Measurements from ENCODE around the gene LAMC3.

Gene LAMC3

DNA sequence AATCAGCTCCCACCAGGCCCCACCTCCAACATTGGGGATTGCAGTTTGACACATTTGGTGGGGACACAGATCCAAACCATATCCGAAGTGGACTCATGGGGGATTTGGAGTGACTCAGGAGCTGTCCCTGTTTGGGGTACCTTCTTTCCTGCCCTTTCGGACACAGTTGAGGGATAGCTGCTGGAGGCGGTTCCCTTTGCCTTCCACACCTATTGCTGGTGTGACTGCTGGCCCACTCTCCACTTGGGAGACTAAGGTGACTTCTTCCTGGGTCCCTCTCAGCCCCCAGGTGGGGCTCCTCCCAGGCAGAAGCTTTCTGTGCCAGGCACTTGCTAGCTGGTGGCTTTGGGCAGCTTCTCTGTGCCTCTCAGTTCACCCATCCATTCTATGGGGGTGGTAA lies 26.6 kb downstream of the LAMC3 start:
- H3K27ac ChIP-seq (ENCODE audit: low read depth, low read length), result no peak overlapping the region
- no peak overlapping the region for H3K9ac ChIP-seq (ENCODE audit: low read depth in 1 of 2, low read length in 2 of 2)
- no peak overlapping the region for H3K4me3 ChIP-seq (ENCODE audit: low read depth in 1 of 2, low read length in 2 of 2)
- H3K4me1 ChIP-seq (ENCODE audit: control insufficient read depth in 1 of 2, insufficient read depth in 2 of 2, low read length in 2 of 2), result peaks cover 0 to 3% of the 10 kb centered on the region in 2 donors
- H3K9me3 ChIP-seq (ENCODE audit: control insufficient read depth in 1 of 2, low read length in 2 of 2), result no peaks in the 10 kb centered on the region
- peaks cover 0 to 6% of the 10 kb centered on the region in 2 donors for H3K27me3 ChIP-seq (ENCODE audit: control insufficient read depth in 1 of 2, insufficient read depth in 2 of 2, low read length in 2 of 2)
- no peaks in the 10 kb centered on the region for H3K36me3 ChIP-seq (ENCODE audit: control insufficient read depth in 1 of 2, insufficient read depth in 2 of 2, low read length in 2 of 2)

DNA sequence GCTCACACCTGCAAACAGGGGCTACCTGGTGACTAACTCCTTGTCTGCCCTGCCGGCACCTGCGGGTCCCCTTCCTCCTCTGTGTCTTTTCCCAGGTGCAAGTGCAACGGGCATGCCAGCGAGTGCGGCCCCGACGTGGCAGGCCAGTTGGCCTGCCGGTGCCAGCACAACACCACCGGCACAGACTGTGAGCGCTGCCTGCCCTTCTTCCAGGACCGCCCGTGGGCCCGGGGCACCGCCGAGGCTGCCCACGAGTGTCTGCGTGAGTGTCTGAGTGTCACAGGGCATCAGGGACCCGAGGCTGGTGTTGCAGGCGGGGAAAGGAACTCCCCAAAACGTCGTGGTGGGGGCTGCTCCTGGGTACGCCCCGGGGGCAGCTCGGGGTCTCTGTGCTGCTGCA lies 27.1 kb downstream of the LAMC3 start:
- Histone ChIP-seq H3K27me3 (ENCODE audit: control insufficient read depth in 1 of 2, insufficient read depth in 2 of 2, low read length in 2 of 2) (peaks cover 0 to 6% of the 10 kb centered on the region in 2 donors), H3K36me3 (ENCODE audit: control insufficient read depth in 1 of 2, insufficient read depth in 2 of 2, low read length in 2 of 2) (no peaks in the 10 kb centered on the region), H3K9me3 (ENCODE audit: control insufficient read depth in 1 of 2, low read length in 2 of 2) (no peaks in the 10 kb centered on the region), H3K4me3 (ENCODE audit: low read depth in 1 of 2, low read length in 2 of 2) (no peak overlapping the region), H3K9ac (ENCODE audit: low read depth in 1 of 2, low read length in 2 of 2) (no peak overlapping the region), H3K27ac (ENCODE audit: low read depth, low read length) (no peak overlapping the region), H3K4me1 (ENCODE audit: control insufficient read depth in 1 of 2, insufficient read depth in 2 of 2, low read length in 2 of 2) (peaks cover 0 to 3% of the 10 kb centered on the region in 2 donors)

DNA sequence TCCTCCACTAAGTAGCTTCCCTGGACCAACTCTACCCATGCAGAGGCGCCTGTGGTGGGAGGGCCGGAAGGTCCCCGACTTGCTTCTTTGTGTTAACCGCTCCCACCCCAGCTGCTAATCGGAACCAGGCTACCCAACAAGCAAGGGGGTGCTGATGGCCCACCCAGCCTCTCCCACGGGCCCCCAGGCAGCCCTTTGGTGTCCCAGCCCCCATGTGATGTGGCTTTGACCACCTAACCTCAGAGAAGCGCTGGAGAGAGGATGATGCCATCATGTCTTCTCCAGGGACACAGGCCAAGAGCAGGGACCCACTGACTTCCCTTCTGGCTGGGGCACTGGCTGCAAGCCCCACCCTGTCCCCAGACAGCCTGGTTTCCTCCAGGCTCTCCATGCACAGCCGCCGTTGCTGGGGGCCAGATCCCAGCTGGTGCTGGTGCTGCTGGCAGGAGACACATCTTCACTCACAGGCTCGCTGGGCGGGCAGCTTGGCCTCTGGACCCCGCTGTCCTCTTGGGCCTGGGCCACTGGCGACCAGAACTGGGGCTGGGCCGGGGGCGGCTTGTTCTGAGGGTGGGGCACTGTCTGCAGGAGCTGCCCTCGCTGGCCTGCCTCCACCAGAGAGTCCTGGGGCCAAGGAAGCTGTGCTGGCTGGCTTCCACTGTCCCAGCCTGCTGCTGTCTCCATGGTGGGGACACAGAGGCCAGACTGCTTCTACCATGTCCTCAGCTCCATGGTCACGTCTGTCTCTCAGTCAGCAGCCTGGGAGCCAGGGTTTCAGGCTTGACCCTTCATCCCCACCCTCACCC lies 27.8 kb downstream of the LAMC3 start:
- Histone ChIP-seq H3K27ac (ENCODE audit: low read depth, low read length) (no peak overlapping the region), H3K4me1 (ENCODE audit: control insufficient read depth in 1 of 2, insufficient read depth in 2 of 2, low read length in 2 of 2) (peaks cover 0 to 3% of the 10 kb centered on the region in 2 donors), H3K9ac (ENCODE audit: low read depth in 1 of 2, low read length in 2 of 2) (no peak overlapping the region), H3K9me3 (ENCODE audit: control insufficient read depth in 1 of 2, low read length in 2 of 2) (no peaks in the 10 kb centered on the region), H3K36me3 (ENCODE audit: control insufficient read depth in 1 of 2, insufficient read depth in 2 of 2, low read length in 2 of 2) (no peaks in the 10 kb centered on the region), H3K4me3 (ENCODE audit: low read depth in 1 of 2, low read length in 2 of 2) (no peak overlapping the region), H3K27me3 (ENCODE audit: control insufficient read depth in 1 of 2, insufficient read depth in 2 of 2, low read length in 2 of 2) (peaks cover 0 to 4% of the 10 kb centered on the region in 2 donors)

DNA sequence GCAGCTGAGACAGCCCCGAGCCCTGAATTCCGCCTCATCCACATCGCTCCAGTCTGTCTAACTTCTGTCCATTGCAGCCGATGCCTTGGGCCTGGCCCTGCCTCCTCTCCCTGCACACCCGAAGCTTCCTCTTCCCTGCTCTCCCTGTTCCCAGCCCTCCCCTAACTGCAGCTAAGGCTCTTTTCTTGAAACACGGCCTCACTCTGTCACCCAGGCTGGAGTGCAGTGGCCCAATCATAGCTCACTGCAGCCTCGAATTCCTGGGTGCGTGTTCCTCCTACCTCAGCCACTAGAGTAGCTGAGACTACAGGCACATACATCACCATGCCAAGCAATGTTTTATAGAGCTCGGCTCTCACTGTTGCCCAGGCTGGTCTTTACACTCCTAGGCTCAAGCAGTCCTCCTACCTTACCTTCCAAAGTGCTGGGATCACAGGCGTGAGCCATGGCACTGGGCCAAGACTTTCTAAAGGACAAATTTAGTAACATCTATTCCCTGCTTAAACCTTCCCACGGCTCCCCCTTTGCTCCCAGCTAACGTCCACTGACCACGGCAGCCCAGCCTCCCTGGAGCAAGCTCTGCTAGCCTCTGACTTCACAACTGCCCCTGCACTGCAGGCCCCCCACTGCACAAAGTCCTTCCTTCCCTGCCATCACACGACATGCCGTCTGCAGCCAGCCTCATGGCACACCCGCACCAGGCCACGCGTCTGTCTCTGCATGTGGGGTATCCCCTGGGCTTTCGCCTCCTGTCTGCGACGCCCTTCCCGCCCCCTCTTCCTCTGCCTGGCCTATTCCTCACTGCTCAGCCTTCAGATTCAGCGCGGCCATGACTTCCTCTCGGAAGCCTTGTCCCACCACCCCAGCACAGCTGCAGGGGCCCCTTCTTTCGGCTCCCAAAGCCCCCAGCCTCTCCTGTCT lies 28.6 kb downstream of the LAMC3 start:
- no peak overlapping the region for H3K9ac ChIP-seq (ENCODE audit: low read depth in 1 of 2, low read length in 2 of 2)
- H3K27ac ChIP-seq (ENCODE audit: low read depth, low read length), result no peak overlapping the region

DNA sequence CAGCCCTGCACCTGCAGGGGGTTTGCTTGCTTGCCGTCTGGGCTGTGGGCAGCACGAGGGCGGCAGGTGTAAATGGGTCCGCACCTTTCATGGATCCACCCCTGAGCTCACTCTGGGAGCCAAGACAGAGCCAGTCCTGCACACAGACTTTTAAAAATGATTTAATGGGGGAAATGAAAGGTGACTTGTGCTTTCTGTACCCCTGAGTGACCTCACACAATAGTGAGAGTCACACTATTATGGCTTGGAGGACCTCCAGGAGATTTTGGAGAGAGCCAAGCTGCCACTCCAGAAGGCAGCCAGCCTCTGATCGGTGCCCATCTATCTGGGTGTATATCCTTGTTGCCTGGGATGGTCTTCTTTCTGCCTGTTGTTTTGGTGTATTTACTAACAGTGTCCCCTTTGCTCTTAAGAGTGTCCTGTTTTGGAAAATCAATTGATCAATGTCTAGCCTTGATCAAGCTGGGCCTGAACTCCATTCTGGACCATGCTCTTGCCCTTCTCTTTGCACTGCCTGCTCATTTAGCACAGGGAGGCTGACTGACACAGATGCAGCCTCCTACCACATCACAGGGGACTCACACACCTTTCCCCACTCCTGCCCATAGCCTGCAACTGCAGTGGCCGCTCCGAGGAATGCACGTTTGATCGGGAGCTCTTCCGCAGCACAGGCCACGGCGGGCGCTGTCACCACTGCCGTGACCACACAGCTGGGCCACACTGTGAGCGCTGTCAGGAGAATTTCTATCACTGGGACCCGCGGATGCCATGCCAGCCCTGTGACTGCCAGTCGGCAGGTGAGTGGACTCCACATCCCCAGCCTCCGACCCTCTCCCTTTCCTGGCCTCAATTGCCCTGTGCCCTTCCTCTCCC lies 29.5 kb downstream of the LAMC3 start:
- Histone ChIP-seq H3K4me1 (ENCODE audit: control insufficient read depth in 1 of 2, insufficient read depth in 2 of 2, low read length in 2 of 2) (peaks cover 0 to 3% of the 10 kb centered on the region in 2 donors), H3K9me3 (ENCODE audit: control insufficient read depth in 1 of 2, low read length in 2 of 2) (no peaks in the 10 kb centered on the region), H3K4me3 (ENCODE audit: low read depth in 1 of 2, low read length in 2 of 2) (no peak overlapping the region), H3K27me3 (ENCODE audit: control insufficient read depth in 1 of 2, insufficient read depth in 2 of 2, low read length in 2 of 2) (peaks cover 0 to 4% of the 10 kb centered on the region in 2 donors), H3K9ac (ENCODE audit: low read depth in 1 of 2, low read length in 2 of 2) (no peak overlapping the region), H3K27ac (ENCODE audit: low read depth, low read length) (no peak overlapping the region), H3K36me3 (ENCODE audit: control insufficient read depth in 1 of 2, insufficient read depth in 2 of 2, low read length in 2 of 2) (no peaks in the 10 kb centered on the region)

More for the DNA sequence above, 28.6 kb downstream of the LAMC3 start:
- Histone ChIP-seq H3K36me3 (ENCODE audit: control insufficient read depth in 1 of 2, insufficient read depth in 2 of 2, low read length in 2 of 2) (no peaks in the 10 kb centered on the region), H3K27me3 (ENCODE audit: control insufficient read depth in 1 of 2, insufficient read depth in 2 of 2, low read length in 2 of 2) (peaks cover 0 to 4% of the 10 kb centered on the region in 2 donors), H3K9me3 (ENCODE audit: control insufficient read depth in 1 of 2, low read length in 2 of 2) (no peaks in the 10 kb centered on the region), H3K4me3 (ENCODE audit: low read depth in 1 of 2, low read length in 2 of 2) (no peak overlapping the region), H3K4me1 (ENCODE audit: control insufficient read depth in 1 of 2, insufficient read depth in 2 of 2, low read length in 2 of 2) (peaks cover 0 to 3% of the 10 kb centered on the region in 2 donors)

DNA sequence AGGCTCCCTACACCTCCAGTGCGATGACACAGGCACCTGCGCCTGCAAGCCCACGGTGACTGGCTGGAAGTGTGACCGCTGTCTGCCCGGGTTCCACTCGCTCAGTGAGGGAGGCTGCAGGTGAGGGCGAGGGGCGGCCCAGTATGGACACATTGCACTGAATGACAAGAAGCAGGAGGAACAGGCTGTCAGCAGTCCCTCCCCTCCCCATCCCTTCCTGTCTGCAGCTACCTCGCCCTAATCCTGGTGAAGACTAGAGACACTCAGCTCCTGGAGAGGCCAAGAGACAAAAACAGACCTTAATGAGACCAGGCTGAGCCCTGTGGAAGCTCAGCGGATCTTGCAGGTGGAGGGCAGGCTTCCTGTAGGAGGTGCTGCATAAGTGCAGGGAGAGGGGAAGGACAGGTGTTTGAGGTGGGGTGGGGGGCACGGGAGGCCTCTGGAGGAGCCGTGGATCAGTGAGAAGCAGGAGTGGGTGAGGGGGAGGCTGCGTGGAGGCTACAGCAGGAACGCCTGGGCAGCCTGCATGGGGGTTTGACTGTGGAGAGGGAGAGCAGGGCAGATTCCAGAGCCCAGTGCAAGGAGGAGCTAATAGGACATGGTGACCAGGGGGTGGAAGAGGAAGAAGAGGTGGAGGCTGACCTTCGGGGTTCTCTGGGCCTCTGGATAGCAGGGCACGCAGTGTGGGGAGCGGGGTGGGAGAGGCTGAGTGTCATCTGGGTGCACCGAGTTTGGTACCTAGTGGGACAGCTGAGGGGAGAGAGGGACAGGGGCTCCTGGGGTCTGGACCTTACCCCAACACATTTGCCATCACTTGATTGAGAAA lies 30.4 kb downstream of the LAMC3 start:
- Histone ChIP-seq H3K9ac (ENCODE audit: low read depth in 1 of 2, low read length in 2 of 2) (no peak overlapping the region), H3K27ac (ENCODE audit: low read depth, low read length) (no peak overlapping the region), H3K36me3 (ENCODE audit: control insufficient read depth in 1 of 2, insufficient read depth in 2 of 2, low read length in 2 of 2) (no peaks in the 10 kb centered on the region), H3K4me1 (ENCODE audit: control insufficient read depth in 1 of 2, insufficient read depth in 2 of 2, low read length in 2 of 2) (peaks cover 0 to 3% of the 10 kb centered on the region in 2 donors), H3K27me3 (ENCODE audit: control insufficient read depth in 1 of 2, insufficient read depth in 2 of 2, low read length in 2 of 2) (peaks cover 0 to 4% of the 10 kb centered on the region in 2 donors), H3K4me3 (ENCODE audit: low read depth in 1 of 2, low read length in 2 of 2) (no peak overlapping the region), H3K9me3 (ENCODE audit: control insufficient read depth in 1 of 2, low read length in 2 of 2) (no peaks in the 10 kb centered on the region)

DNA sequence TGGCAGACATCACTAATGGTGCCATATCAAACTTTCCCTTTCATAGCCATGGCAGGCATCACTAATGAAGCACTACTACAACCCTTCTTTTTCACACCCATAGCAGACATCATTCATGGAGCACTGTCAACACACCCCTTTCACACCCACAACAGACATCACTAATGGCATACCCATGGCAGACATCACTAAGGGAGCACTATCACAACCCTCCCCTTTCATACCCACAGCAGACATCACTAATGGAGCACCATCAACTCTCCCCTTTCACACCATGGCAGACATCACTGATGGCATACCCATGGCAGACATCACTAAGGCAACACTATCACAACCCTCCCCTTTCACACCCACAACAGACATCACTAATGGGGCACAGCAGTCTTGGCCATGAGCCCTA lies 33.7 kb downstream of the LAMC3 start:
- Histone ChIP-seq H3K36me3 (ENCODE audit: control insufficient read depth in 1 of 2, insufficient read depth in 2 of 2, low read length in 2 of 2) (no peaks in the 10 kb centered on the region), H3K4me1 (ENCODE audit: control insufficient read depth in 1 of 2, insufficient read depth in 2 of 2, low read length in 2 of 2) (peaks cover 0 to 3% of the 10 kb centered on the region in 2 donors), H3K9ac (ENCODE audit: low read depth in 1 of 2, low read length in 2 of 2) (no peak overlapping the region), H3K9me3 (ENCODE audit: control insufficient read depth in 1 of 2, low read length in 2 of 2) (no peaks in the 10 kb centered on the region), H3K27ac (ENCODE audit: low read depth, low read length) (no peak overlapping the region), H3K4me3 (ENCODE audit: low read depth in 1 of 2, low read length in 2 of 2) (no peak overlapping the region), H3K27me3 (ENCODE audit: control insufficient read depth in 1 of 2, insufficient read depth in 2 of 2, low read length in 2 of 2) (peaks cover 0 to 4% of the 10 kb centered on the region in 2 donors)

- Histone ChIP-seq H3K27ac (ENCODE audit: low read depth, low read length) (no peak overlapping the region), H3K4me1 (ENCODE audit: control insufficient read depth in 1 of 2, insufficient read depth in 2 of 2, low read length in 2 of 2) (no peaks in the 10 kb centered on the region), H3K9me3 (ENCODE audit: control insufficient read depth in 1 of 2, low read length in 2 of 2) (no peaks in the 10 kb centered on the region), H3K9ac (ENCODE audit: low read depth in 1 of 2, low read length in 2 of 2) (no peak overlapping the region), H3K27me3 (ENCODE audit: control insufficient read depth in 1 of 2, insufficient read depth in 2 of 2, low read length in 2 of 2) (peaks cover 0 to 4% of the 10 kb centered on the region in 2 donors), H3K4me3 (ENCODE audit: low read depth in 1 of 2, low read length in 2 of 2) (no peak overlapping the region), H3K36me3 (ENCODE audit: control insufficient read depth in 1 of 2, insufficient read depth in 2 of 2, low read length in 2 of 2) (no peaks in the 10 kb centered on the region)
Measured at GRCh38 chr9:131043087-131043486, 34.1 kb downstream of the LAMC3 start.

GRCh38 chr9:131043646-131044045 lies 34.7 kb downstream of the LAMC3 start:
- Histone ChIP-seq H3K27me3 (ENCODE audit: control insufficient read depth in 1 of 2, insufficient read depth in 2 of 2, low read length in 2 of 2) (peaks cover 0 to 4% of the 10 kb centered on the region in 2 donors), H3K4me3 (ENCODE audit: low read depth in 1 of 2, low read length in 2 of 2) (no peak overlapping the region), H3K9ac (ENCODE audit: low read depth in 1 of 2, low read length in 2 of 2) (no peak overlapping the region), H3K4me1 (ENCODE audit: control insufficient read depth in 1 of 2, insufficient read depth in 2 of 2, low read length in 2 of 2) (no peaks in the 10 kb centered on the region), H3K36me3 (ENCODE audit: control insufficient read depth in 1 of 2, insufficient read depth in 2 of 2, low read length in 2 of 2) (no peaks in the 10 kb centered on the region), H3K9me3 (ENCODE audit: control insufficient read depth in 1 of 2, low read length in 2 of 2) (no peaks in the 10 kb centered on the region), H3K27ac (ENCODE audit: low read depth, low read length) (no peak overlapping the region)

All from duodenal mucosa (tissue), 2 donors.